ENCODE data around the gene ZBTB16. TPM values are rescaled to one million over a fixed set of nuclear protein-coding genes. Genes with fewer than 3 reads are reported as not detected.

Gene ZBTB16
- total and polyA plus RNA-seq, 8 donors = 7.9 to 318 (median 55.3) TPM

- TF ChIP-seq POLR2A (IDR thresholded peaks at IDR 0.05) (no peak), CTCF (IDR thresholded peaks at IDR 0.05) (no peak), EP300 (IDR thresholded peaks at IDR 0.05) (no peak), POLR2AphosphoS5 (IDR thresholded peaks at IDR 0.05) (no peak)
- DNase-seq = peak in 1 of 2 donors; percentile 31
- Histone ChIP-seq H3K27ac (peak overlapping the region in 1 of 5 donors; percentile 66), H3K36me3 (no peaks in the 10 kb centered on the region), H3K4me1 (no peaks in the 10 kb centered on the region), H3K9me3 (no peaks in the 10 kb centered on the region), H3K4me3 (no peak overlapping the region), H3K27me3 (no peaks in the 10 kb centered on the region)
- intact Hi-C loops (cut with DNase I; ENCODE audit: low total_unique reads) = loop anchor here (10.0 kb wide), 1 partner anchor 204 kb away; no protein-coding TSS in a partner anchor
- 79 to 88% (median 87%) methylated on average over 15 of the region's 15 CpGs for WGBS, 5 donors
These were observed 9.1 kb upstream of the ZBTB16 start for GRCh38 chr11:114050258-114050927.

GRCh38 chr11:114051558-114051957 lies 8.0 kb upstream of the ZBTB16 start:
- TF ChIP-seq POLR2AphosphoS5 (IDR thresholded peaks at IDR 0.05) (no peak), EP300 (IDR thresholded peaks at IDR 0.05) (no peak), POLR2A (IDR thresholded peaks at IDR 0.05) (no peak), CTCF (IDR thresholded peaks at IDR 0.05) (no peak)
- Histone ChIP-seq H3K27ac (peak overlapping the region in 1 of 5 donors; percentile 66), H3K9me3 (no peaks in the 10 kb centered on the region), H3K4me3 (no peak overlapping the region), H3K4me1 (no peaks in the 10 kb centered on the region), H3K36me3 (no peaks in the 10 kb centered on the region), H3K27me3 (no peaks in the 10 kb centered on the region)
- no peak for DNase-seq
- intact Hi-C loops (cut with DNase I; ENCODE audit: low total_unique reads) = loop anchor here (10.0 kb wide), 1 partner anchor 203 kb away; no protein-coding TSS in a partner anchor
- WGBS, 5 donors = 80 to 94% (median 83%) methylated on average over 4 of the region's 4 CpGs

- intact Hi-C loops (cut with DNase I; ENCODE audit: low total_unique reads) = loop anchor here (10.0 kb wide), 1 partner anchor 203 kb away; no protein-coding TSS in a partner anchor
- H3K27ac ChIP-seq = no peak overlapping the region
- TF ChIP-seq EP300 (IDR thresholded peaks at IDR 0.05) (no peak), POLR2A (IDR thresholded peaks at IDR 0.05) (no peak), CTCF (IDR thresholded peaks at IDR 0.05) (no peak), POLR2AphosphoS5 (IDR thresholded peaks at IDR 0.05) (no peak)
- H3K27me3 ChIP-seq = no peaks in the 10 kb centered on the region
- no peaks in the 10 kb centered on the region for H3K36me3 ChIP-seq
- H3K4me3 ChIP-seq = no peak overlapping the region
- no peaks in the 10 kb centered on the region for H3K9me3 ChIP-seq
- H3K4me1 ChIP-seq = peaks cover 0 to 4% (median 1%) of the 10 kb centered on the region in 4 donors
- no peak for DNase-seq
- whole genome bisulfite sequencing, 5 donors = 82 to 94% (median 86%) methylated on average over 5 of the region's 5 CpGs
These were observed 7.4 kb upstream of the ZBTB16 start for GRCh38 chr11:114052160-114052559.

GRCh38 chr11:114053406-114053805 lies 6.1 kb upstream of the ZBTB16 start:
- WGBS, 5 donors = 78 to 96% (median 87%) methylated on average over 2 of the region's 2 CpGs
- H3K27ac ChIP-seq = no peak overlapping the region
- no peak overlapping the region for H3K4me3 ChIP-seq
- intact Hi-C loops (cut with DNase I; ENCODE audit: low total_unique reads) = loop anchor here (10.0 kb wide), 1 partner anchor 201 kb away; no protein-coding TSS in a partner anchor
- peaks cover 5 to 16% (median 14%) of the 10 kb centered on the region in 4 donors for H3K4me1 ChIP-seq
- peak in 1 of 2 donors; percentile 50 for DNase-seq
- no peaks in the 10 kb centered on the region for H3K36me3 ChIP-seq
- H3K27me3 ChIP-seq = peaks cover 0 to 10% (median 0%) of the 10 kb centered on the region in 3 donors
- no peaks in the 10 kb centered on the region for H3K9me3 ChIP-seq
- TF ChIP-seq POLR2AphosphoS5 (IDR thresholded peaks at IDR 0.05) (no peak), POLR2A (IDR thresholded peaks at IDR 0.05) (no peak), EP300 (IDR thresholded peaks at IDR 0.05) (no peak), CTCF (IDR thresholded peaks at IDR 0.05) (no peak)

Measured in stomach (tissue), 9 donors.